ENCODE results near the gene CCRL2. TPM values are rescaled to one million over a fixed set of nuclear protein-coding genes. Genes with fewer than 3 reads are reported as not detected.

The CCRL2 gene
- total RNA-seq, 4 donors from 2014 or later = 0.33 to 1.5 (median 0.81) TPM

DNA sequence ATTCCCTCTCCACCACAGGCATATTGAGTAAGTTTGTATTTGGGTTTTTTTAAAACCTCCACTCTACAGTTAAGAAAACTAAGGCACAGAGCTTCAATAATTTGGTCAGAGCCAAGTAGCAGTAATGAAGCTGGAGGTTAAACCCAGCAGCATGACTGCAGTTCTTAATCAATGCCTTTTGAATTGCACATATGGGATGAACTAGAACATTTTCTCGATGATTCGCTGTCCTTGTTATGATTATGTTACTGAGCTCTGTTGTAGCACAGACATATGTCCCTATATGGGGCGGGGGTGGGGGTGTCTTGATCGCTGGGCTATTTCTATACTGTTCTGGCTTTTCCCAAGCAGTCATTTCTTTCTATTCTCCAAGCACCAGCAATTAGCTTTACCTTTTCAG is 37.9 kb upstream of the CCRL2 start:
- Histone ChIP-seq H3K4me3 (replicated peaks in 1 of 3) (no peak overlapping the region), H3K4me1 (no peaks in the 10 kb centered on the region), H3K27me3 (no peaks in the 10 kb centered on the region), H3K27ac (no peak overlapping the region), H3K9me3 (no peaks in the 10 kb centered on the region), H3K36me3 (no peaks in the 10 kb centered on the region)
- TF ChIP-seq, protein P1, sequence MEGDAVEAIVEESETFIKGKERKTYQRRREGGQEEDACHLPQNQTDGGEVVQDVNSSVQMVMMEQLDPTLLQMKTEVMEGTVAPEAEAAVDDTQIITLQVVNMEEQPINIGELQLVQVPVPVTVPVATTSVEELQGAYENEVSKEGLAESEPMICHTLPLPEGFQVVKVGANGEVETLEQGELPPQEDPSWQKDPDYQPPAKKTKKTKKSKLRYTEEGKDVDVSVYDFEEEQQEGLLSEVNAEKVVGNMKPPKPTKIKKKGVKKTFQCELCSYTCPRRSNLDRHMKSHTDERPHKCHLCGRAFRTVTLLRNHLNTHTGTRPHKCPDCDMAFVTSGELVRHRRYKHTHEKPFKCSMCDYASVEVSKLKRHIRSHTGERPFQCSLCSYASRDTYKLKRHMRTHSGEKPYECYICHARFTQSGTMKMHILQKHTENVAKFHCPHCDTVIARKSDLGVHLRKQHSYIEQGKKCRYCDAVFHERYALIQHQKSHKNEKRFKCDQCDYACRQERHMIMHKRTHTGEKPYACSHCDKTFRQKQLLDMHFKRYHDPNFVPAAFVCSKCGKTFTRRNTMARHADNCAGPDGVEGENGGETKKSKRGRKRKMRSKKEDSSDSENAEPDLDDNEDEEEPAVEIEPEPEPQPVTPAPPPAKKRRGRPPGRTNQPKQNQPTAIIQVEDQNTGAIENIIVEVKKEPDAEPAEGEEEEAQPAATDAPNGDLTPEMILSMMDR (IDR thresholded peaks at IDR 0.05) = no peak
- no peak for TF ChIP-seq POLR2A (IDR thresholded peaks at IDR 0.05)
- 81 to 94% methylated on average over 4 of the region's 4 CpGs for WGBS, 2 donors
- intact Hi-C loops (cut with DNase I) = no loop called here
- DNase-seq = no peak

DNA sequence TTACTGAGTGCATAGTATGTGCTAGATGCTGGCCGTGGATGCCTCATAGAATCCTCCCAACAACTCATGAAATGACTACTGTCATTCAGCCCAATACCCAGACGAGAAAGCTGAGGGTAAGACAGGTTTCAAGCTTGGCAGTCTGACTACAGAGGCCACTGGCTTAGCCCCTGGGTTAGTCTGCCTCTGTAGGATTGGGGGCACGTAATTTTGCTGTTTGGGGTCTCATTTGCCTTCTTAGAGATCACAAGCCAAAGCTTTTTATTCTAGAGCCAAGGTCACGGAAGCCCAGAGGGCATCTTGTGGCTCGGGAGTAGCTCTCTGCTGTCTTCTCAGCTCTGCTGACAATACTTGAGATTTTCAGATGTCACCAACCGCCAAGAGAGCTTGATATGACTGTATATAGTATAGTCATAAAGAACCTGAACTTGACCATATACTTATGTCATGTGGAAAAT is 37.4 kb upstream of the CCRL2 start:
- Histone ChIP-seq H3K4me3 (replicated peaks in 1 of 3) (no peak overlapping the region), H3K9me3 (no peaks in the 10 kb centered on the region), H3K36me3 (no peaks in the 10 kb centered on the region), H3K27ac (no peak overlapping the region), H3K27me3 (no peaks in the 10 kb centered on the region), H3K4me1 (no peaks in the 10 kb centered on the region)
- no peak for DNase-seq
- WGBS, 2 donors = 46 to 79% methylated on average over 5 to 6 of the region's 6 CpGs
- TF ChIP-seq, protein P1 (IDR thresholded peaks at IDR 0.05) = no peak
- no peak for TF ChIP-seq POLR2A (IDR thresholded peaks at IDR 0.05)
- intact Hi-C loops (cut with DNase I) = no loop called here

DNA sequence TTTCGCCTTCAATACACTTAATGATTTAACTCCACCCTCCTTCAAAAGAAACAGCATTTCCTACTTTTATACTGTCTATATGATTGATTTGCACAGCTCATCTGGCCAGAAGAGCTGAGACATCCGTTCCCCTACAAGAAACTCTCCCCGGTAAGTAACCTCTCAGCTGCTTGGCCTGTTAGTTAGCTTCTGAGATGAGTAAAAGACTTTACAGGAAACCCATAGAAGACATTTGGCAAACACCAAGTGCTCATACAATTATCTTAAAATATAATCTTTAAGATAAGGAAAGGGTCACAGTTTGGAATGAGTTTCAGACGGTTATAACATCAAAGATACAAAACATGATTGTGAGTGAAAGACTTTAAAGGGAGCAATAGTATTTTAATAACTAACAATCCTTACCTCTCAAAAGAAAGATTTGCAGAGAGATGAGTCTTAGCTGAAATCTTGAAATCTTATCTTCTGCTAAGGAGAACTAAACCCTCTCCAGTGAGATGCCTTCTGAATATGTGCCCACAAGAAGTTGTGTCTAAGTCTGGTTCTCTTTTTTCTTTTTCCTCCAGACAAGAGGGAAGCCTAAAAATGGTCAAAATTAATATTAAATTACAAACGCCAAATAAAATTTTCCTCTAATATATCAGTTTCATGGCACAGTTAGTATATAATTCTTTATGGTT is 36.1 kb upstream of the CCRL2 start, which contains the start of gene CCR5:
CCR5 (plus strand) TSS at position 108 of the 680 bp plus-strand sequence. CDS start 1,957 bp downstream, outside the sequence.
- no peaks in the 10 kb centered on the region for H3K36me3 ChIP-seq
- TF ChIP-seq POLR2A (IDR thresholded peaks at IDR 0.05) = no peak
- H3K4me3 ChIP-seq (replicated peaks in 1 of 3) = no peak within 1 kb of the TSS
- H3K4me1 ChIP-seq = no peaks in the 10 kb centered on the region
- intact Hi-C loops (cut with DNase I) = no loop called here
- DNase-seq = no peak
- no peak within 1 kb of the TSS for H3K27ac ChIP-seq
- 50 to 64% methylated on average over 5 of the region's 5 CpGs for WGBS, 2 donors
- no peaks in the 10 kb centered on the region for H3K9me3 ChIP-seq
- H3K27me3 ChIP-seq = no peaks in the 10 kb centered on the region

DNA sequence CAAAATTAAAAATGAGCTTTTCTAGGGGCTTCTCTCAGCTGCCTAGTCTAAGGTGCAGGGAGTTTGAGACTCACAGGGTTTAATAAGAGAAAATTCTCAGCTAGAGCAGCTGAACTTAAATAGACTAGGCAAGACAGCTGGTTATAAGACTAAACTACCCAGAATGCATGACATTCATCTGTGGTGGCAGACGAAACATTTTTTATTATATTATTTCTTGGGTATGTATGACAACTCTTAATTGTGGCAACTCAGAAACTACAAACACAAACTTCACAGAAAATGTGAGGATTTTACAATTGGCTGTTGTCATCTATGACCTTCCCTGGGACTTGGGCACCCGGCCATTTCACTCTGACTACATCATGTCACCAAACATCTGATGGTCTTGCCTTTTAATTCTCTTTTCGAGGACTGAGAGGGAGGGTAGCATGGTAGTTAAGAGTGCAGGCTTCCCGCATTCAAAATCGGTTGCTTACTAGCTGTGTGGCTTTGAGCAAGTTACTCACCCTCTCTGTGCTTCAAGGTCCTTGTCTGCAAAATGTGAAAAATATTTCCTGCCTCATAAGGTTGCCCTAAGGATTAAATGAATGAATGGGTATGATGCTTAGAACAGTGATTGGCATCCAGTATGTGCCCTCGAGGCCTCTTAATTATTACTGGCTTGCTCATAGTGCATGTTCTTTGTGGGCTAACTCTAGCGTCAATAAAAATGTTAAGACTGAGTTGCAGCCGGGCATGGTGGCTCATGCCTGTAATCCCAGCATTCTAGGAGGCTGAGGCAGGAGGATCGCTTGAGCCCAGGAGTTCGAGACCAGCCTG is 35.3 kb upstream of the CCRL2 start:
- no peak overlapping the region for H3K4me3 ChIP-seq (replicated peaks in 1 of 3)
- intact Hi-C loops (cut with DNase I) = no loop called here
- H3K27me3 ChIP-seq = no peaks in the 10 kb centered on the region
- 79 to 83% methylated on average over 10 of the region's 10 CpGs for WGBS, 2 donors
- no peaks in the 10 kb centered on the region for H3K9me3 ChIP-seq
- no peak overlapping the region for H3K27ac ChIP-seq
- TF ChIP-seq, protein P1 (IDR thresholded peaks at IDR 0.05) = no peak
- TF ChIP-seq POLR2A (IDR thresholded peaks at IDR 0.05) = no peak
- no peaks in the 10 kb centered on the region for H3K4me1 ChIP-seq
- DNase-seq = no peak
- H3K36me3 ChIP-seq = no peaks in the 10 kb centered on the region

DNA sequence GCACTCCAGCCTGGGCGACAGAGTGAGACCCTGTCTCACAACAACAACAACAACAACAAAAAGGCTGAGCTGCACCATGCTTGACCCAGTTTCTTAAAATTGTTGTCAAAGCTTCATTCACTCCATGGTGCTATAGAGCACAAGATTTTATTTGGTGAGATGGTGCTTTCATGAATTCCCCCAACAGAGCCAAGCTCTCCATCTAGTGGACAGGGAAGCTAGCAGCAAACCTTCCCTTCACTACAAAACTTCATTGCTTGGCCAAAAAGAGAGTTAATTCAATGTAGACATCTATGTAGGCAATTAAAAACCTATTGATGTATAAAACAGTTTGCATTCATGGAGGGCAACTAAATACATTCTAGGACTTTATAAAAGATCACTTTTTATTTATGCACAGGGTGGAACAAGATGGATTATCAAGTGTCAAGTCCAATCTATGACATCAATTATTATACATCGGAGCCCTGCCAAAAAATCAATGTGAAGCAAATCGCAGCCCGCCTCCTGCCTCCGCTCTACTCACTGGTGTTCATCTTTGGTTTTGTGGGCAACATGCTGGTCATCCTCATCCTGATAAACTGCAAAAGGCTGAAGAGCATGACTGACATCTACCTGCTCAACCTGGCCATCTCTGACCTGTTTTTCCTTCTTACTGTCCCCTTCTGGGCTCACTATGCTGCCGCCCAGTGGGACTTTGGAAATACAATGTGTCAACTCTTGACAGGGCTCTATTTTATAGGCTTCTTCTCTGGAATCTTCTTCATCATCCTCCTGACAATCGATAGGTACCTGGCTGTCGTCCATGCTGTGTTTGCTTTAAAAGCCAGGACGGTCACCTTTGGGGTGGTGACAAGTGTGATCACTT is 34.3 kb upstream of the CCRL2 start:
- 83 to 85% methylated on average over 9 of the region's 9 CpGs for WGBS, 2 donors
- intact Hi-C loops (cut with DNase I) = no loop called here
- H3K4me1 ChIP-seq = no peaks in the 10 kb centered on the region
- no peak overlapping the region for H3K27ac ChIP-seq
- no peaks in the 10 kb centered on the region for H3K36me3 ChIP-seq
- DNase-seq = no peak
- no peaks in the 10 kb centered on the region for H3K9me3 ChIP-seq
- TF ChIP-seq, protein P1 (IDR thresholded peaks at IDR 0.05) = peak in 2 of 6 experiments; percentile 23 to 31
- no peak for TF ChIP-seq POLR2A (IDR thresholded peaks at IDR 0.05)
- no peak overlapping the region for H3K4me3 ChIP-seq (replicated peaks in 1 of 3)
- no peaks in the 10 kb centered on the region for H3K27me3 ChIP-seq

All from thyroid gland (tissue), 4 donors.